Occipital lobe (tissue), 2 donors: ENCODE data around the gene MLEC. TPM values are rescaled to one million over a fixed set of nuclear protein-coding genes. Genes with fewer than 3 reads are reported as not detected.
A peak's percentile ranks its signal among the peaks of the same experiment; 100 is the strongest.

ENCODE experiments used
- DNase-seq: peaks from one replicate; lab custom pipeline; 2025; lab: John Stamatoyannopoulos, UW
- total RNA-seq: library from RNA; depleted of rRNA; stranded (reverse); fragments of >200 nt; gene quantifications from one replicate; pipeline ENCODE4 v1.2.3, GENCODE V29; 2014

The MLEC gene
- total RNA-seq, 1 donor from 2014 or later: 41.5 TPM

GRCh38 chr12:120692524-120693033 lies 5.6 kb downstream of the MLEC start:
- no peak for DNase-seq

- DNase-seq: no peak
Measured at GRCh38 chr12:120693848-120694247, 6.9 kb downstream of the MLEC start.

GRCh38 chr12:120696626-120697025 lies 9.7 kb downstream of the MLEC start:
- DNase-seq: no peak

GRCh38 chr12:120697344-120697743 lies 10.4 kb downstream of the MLEC start:
- DNase-seq: no peak

GRCh38 chr12:120698665-120699064 lies 11.7 kb downstream of the MLEC start:
- no peak for DNase-seq

- no peak for DNase-seq
Measured at GRCh38 chr12:120699553-120699952, 12.6 kb downstream of the MLEC start.

GRCh38 chr12:120700886-120701285 lies 13.9 kb downstream of the MLEC start:
- DNase-seq: no peak

GRCh38 chr12:120702637-120703036 lies 15.7 kb downstream of the MLEC start:
- no peak for DNase-seq

GRCh38 chr12:120703311-120703942 lies 16.5 kb downstream of the MLEC start:
- DNase-seq: no peak

- no peak for DNase-seq
Measured at GRCh38 chr12:120705618-120706017, 18.7 kb downstream of the MLEC start.

- no peak for DNase-seq
Measured at GRCh38 chr12:120706029-120706428, 19.1 kb downstream of the MLEC start.

GRCh38 chr12:120708651-120709050 lies 21.7 kb downstream of the MLEC start:
- no peak for DNase-seq

- peak; percentile 58 for DNase-seq
Measured at GRCh38 chr12:120710031-120710804, 23.3 kb downstream of the MLEC start, which contains the start of gene UNC119B. TSS of gene UNC119B (plus strand) at chr12:120710458. CDS start at chr12:120710475, 17 bp downstream.

GRCh38 chr12:120710805-120711296 lies 23.9 kb downstream of the MLEC start:
- DNase-seq: no peak

- DNase-seq: no peak
Measured at GRCh38 chr12:120711411-120711810, 24.5 kb downstream of the MLEC start.

- DNase-seq: no peak
Measured at GRCh38 chr12:120712610-120713009, 25.7 kb downstream of the MLEC start.

- DNase-seq: peak; percentile 47
Measured at GRCh38 chr12:120713861-120714482, 27.0 kb downstream of the MLEC start.

GRCh38 chr12:120718055-120718454 lies 31.1 kb downstream of the MLEC start:
- DNase-seq: no peak

- DNase-seq: no peak
Measured at GRCh38 chr12:120719072-120719471, 32.1 kb downstream of the MLEC start.

GRCh38 chr12:120719496-120720233 lies 32.7 kb downstream of the MLEC start:
- DNase-seq: no peak

- peak; percentile 18 for DNase-seq
Measured at GRCh38 chr12:120720234-120720986, 33.5 kb downstream of the MLEC start.
